GM18873 (cell line): ENCODE data around the gene ADM5.
A peak's percentile ranks its signal among the peaks of the same experiment; 100 is the strongest.

ENCODE experiments used
- ATAC-seq: cut with Tn5 transposase; IDR thresholded peaks from one replicate; pipeline ENCODE4 v1.9.1; 2021; ENCODE audit warnings: mild to moderate bottlenecking, moderate library complexity, moderate number of reproducible peaks; ENCODE audit not compliant: unreplicated experiment, low FRiP score

The ADM5 gene, protein sequence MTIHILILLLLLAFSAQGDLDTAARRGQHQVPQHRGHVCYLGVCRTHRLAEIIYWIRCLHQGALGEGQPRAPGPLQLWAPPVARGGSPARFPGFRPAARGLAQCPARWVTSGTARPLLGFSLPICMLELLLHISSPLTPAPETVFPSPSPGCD

DNA sequence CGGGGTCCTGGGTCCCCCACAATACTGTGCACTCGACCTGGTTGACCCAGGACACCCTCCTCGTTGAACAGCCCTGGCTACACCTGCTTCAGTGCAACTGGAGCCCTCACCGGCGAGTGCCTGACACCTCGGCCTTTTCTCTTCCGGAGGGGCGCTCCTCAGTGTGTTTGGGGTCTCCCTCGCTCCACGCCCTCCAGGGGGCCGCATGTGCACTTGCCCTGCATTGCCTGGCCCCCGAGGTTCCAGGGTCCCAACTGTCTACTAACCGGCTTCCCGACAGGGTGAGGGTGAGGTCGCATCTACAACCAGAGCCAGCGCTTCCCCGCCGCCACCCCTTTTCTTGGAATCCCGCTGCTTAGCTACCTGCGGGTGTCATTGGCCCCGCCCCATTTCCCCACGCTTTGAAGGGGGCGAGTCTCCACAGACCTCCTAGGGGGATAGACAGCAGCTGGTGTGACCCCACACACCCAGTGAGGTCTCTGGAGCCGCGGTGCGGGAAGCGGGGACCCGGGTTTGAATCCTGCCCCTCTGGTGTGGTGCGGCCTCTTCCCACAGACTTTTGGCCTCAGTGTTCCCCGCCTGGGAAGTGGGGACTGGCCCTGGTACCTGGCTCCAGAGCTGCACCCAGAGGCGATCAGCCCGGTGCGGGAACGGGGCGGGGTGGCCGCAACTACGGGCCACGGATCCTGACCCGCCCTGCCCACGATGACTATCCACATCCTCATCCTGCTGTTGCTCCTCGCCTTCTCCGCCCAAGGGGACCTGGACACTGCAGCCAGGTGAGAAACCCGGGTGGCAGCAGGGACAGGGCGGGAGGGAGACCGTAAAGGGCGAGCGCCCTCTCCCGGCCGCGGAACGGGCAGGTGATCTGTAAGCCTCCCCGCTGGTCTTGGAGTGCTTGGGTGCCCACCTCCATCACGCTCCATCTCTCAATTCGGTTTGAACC is at the start of gene ADM5:
TSS of gene ADM5 (plus strand) at position 462 of the 946 bp plus-strand sequence. CDS start at position 706, 244 bp downstream.
- ATAC-seq, result no peak

DNA sequence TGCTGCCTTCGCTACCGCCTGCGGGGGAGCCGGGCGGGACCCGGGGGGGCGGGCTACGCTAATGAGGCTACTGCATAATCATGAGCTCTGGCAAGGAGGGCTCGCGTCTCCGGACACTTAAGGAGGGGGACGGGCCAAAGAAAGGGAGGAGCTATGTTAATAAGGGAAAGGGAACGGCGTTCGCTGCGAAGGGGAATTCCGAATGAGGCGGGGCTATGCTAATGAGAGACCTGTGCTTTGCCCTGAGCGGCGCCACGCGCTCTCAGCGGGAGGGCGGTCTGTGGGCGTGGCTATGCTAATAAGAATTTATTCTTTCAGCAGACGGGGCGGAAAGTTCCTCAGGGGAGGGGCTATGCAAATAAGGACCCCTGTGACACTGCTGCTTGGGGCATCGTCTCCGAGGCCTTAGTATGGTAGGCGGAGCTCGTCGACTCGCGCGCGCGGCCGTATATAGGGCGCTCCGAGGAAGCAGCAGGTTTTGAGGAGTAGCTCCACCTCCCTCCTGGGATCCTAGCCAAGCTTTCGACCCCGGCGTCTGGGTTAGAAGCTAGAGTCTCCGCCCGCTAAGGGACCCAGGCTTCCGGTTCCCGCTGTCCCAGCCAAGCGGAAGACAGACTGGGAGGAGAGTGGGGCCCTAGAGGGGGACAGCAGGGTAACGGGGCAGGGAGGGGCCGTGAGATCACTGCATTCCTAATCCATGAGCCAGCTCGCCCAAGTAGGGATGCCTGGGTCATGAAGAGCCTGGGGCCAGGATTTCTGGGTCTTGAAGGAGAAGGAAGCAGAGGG is 49.1 kb upstream of the ADM5 start, which contains the start of gene RRAS:
TSS of gene RRAS (minus strand) at position 31 of the 786 bp plus-strand sequence. CDS start 45 bp downstream, outside the sequence.
- ATAC-seq, result peak; percentile 65

DNA sequence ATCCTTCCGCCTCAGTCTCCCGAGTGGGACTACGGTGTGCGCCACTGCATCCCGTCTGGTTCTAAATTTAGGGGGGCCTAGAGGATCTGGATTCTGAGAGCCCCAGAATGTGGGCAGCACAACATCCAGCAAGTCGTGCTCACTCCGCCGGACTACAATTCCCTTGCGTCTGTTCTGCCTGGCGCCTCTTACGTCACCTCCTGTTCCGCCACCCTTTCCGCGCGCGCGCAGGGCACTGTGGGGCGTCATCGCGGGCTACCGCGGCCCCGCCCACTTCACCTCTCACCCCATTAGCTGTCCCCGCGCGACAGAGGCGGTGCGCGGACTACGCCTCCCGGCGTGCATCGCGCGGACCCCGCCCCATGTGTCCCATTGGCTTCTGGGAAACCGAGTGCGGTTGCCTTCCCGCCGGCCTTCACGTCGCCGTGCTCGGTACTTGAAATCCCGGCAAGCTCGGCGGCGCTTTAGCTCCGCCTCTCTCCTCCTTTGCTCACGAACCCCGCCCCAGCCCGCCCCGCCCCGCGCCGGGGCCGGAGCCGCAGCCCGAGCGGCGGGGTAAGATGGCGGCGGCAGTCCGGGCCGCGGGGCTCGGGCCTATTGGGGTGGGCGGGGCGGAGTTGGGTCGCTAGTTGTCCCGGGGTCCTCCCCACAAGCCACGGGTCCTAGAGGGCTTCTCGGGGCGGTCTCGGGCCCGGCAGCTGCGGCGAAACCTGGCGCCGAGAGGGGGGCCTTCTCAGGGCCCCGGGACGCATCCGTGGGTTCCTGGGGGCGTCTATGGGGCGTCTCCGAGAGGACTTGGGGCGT is 47.5 kb upstream of the ADM5 start, which contains the start of gene SCAF1:
TSS of gene SCAF1 (plus strand) at position 522 of the 804 bp plus-strand sequence. CDS start 2,818 bp downstream, outside the sequence.
- peak; percentile 50 for ATAC-seq

DNA sequence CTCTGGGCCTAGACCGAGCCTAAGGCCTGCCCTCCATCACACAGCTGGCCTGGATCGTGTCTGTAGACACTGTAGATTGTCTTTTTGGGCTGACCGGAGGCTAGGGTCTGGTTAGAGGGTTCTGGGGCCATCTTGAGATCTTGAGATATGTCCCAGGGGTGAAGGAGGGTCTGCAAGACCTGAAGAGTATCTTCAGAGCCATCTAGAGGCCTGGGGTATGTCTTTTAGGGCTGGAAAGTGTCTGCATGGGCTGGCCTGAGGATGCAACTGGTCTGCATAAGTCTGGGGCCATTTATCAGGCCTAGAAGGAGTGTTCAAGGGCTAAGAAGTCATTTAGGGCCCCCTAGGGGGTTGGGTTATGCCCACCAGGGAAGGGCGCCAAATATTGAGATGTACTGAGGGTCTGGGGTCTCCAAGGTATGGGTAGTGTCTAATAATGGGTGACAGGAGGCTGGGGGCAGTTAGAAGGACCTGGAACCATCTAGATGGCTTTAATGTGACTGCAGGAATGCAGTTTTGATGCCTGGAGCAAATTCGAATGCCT is 46.8 kb upstream of the ADM5 start:
- no peak for ATAC-seq

DNA sequence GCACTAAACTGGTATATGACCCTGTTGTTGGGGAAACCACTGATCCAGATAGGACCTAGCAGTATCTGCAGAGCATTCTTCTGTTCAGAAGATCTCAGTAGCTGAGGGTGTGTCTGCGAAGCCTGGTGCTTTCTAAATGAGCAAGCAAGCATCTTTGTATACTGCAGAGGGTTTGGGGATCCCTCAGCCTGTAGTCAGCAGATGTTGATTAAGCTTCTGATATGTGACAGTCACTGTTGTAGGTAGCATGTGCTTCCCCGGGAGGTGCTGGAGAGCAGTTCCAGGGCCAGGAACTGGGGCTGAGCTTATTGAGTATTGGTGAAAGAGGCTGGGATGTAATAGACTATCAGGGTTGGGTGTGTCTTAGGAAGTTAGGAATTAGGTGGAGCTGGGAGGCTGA is 45.9 kb upstream of the ADM5 start:
- no peak for ATAC-seq

DNA sequence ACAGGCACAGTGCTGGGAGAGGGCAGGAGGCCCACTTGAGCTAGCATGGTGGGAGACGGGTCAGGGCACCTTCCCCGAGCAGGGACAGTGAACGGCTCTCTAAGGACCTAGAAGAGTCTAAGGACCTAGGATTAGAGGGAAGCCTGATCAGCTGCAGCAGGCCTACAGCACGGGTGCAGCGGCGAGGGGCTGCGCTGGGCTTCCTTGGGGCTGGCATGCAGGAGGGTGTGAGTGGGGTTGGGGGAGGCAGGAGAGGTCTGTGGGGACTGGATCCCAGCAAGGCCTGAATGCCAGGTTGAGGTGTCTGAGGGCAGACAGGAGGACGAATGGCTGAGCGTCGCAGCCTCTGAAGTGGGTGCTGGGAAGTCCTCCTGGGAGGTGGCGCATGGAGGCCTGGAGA is 43.8 kb upstream of the ADM5 start:
- ATAC-seq, result no peak

DNA sequence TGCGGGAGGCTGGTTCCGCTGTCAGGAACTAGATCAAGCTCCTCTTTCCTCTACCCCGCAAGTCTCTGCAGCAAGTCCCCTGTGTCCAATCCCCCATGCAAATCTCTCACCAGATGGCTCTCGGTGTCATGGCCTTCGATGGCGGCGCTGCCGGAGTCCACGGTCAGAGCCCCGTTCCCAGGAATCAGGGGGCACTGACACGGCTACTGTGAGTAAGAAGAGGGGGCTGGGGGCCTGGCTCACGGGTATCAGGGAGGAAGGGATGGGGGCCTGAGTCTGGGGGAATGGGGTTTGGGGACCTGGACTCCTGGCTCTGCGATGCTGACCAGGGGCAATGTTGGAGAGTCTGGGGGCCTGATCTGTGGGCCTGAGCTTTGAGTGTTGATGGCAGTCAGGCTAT is 43.4 kb upstream of the ADM5 start:
- no peak for ATAC-seq

DNA sequence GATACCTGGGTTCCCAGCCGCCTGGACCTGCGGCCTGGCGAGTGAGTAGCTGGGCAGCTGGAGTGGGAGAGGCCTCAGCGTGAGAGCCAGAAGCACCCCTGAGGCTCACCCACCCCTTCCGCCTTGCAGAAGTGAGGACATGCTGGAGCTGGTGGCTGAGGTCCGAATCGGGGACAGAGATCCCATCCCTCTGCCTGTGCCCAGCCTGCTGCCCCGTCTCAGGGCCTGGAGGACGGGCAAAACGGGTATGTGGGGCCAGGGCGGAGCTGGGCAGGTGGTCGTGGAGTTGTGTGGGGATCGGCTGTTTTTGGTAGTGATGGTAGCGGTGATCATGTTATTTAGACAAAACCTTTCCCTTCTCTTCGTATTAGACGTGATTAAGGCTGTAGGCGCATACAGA is 42.8 kb upstream of the ADM5 start:
- no peak for ATAC-seq

DNA sequence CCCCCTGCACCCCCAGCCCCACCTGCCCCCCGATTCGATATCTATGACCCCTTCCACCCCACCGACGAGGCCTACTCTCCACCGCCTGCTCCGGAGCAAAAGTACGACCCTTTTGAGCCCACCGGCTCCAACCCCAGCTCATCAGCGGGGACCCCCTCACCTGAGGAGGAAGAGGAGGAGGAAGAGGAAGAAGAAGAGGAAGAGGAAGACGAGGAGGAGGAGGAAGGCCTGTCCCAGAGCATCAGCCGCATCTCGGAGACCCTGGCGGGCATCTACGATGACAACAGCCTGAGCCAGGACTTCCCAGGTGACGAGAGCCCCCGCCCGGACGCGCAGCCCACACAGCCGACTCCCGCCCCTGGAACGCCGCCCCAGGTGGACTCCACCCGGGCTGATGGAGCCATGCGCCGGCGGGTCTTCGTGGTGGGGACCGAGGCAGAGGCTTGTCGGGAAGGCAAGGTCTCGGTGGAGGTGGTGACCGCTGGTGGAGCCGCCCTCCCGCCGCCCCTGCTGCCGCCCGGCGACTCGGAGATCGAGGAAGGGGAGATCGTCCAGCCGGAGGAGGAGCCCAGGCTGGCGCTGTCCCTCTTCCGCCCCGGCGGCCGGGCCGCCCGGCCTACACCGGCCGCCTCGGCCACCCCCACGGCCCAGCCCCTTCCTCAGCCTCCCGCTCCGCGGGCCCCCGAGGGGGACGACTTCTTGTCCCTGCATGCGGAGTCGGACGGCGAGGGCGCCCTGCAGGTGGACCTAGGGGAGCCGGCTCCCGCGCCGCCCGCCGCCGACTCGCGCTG is 38.2 kb upstream of the ADM5 start:
- ATAC-seq, result no peak

DNA sequence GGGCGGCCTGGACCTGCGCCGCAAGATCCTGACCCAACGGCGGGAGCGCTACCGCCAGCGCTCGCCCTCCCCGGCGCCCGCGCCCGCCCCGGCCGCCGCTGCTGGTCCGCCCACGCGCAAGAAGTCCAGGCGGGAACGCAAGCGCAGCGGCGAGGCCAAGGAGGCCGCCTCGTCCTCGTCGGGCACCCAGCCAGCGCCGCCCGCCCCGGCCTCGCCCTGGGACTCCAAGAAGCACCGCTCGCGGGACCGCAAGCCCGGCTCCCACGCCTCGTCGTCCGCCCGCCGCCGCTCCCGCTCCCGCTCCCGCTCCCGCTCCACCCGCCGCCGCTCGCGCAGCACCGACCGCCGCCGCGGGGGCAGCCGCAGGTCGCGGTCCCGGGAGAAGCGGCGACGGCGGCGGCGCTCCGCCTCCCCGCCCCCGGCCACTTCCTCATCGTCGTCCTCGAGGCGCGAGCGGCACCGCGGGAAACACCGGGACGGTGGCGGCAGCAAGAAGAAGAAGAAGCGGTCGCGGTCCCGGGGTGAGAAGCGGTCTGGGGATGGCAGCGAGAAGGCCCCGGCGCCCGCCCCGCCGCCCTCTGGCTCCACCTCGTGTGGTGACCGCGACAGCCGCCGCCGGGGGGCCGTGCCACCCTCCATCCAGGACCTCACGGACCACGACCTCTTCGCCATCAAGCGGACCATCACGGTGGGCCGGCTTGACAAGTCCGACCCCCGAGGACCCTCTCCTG is 37.4 kb upstream of the ADM5 start:
- no peak for ATAC-seq

DNA sequence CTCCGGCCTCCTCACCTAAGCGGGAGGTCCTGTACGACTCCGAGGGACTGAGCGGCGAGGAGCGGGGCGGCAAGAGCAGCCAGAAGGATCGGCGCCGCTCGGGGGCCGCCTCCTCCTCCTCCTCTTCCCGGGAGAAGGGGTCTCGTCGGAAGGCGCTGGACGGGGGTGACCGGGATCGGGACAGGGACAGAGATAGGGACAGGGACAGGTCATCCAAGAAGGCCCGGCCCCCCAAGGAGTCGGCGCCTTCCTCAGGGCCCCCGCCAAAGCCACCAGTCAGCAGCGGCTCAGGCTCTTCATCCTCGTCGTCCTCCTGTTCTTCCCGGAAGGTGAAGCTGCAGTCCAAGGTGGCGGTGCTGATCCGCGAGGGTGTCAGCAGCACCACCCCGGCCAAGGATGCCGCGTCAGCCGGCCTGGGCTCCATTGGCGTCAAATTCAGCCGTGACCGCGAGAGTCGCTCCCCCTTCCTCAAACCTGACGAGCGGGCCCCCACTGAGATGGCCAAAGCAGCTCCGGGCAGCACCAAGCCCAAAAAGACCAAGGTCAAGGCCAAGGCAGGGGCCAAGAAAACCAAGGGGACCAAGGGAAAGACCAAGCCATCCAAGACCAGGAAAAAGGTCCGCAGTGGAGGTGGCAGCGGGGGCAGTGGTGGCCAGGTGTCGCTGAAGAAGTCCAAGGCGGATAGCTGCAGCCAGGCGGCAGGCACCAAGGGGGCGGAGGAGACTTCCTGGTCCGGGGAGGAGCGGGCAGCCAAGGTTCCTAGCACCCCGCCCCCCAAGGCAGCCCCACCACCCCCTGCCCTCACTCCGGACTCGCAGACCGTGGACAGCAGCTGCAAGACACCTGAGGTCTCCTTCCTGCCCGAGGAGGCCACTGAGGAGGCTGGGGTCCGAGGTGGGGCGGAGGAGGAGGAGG is 36.6 kb upstream of the ADM5 start:
- no peak for ATAC-seq

DNA sequence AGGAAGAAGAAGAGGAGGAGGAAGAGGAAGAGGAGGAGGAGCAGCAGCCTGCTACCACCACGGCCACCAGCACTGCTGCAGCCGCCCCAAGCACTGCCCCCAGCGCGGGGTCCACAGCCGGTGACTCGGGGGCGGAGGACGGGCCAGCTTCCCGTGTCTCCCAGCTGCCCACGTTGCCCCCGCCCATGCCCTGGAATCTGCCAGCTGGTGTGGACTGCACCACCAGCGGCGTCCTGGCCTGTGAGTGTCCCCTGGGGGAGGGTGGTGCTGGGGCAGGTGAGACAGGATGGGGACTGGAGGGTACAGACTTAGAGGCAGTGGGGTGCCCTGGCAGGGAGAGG is 36.0 kb upstream of the ADM5 start:
- ATAC-seq, result no peak

DNA sequence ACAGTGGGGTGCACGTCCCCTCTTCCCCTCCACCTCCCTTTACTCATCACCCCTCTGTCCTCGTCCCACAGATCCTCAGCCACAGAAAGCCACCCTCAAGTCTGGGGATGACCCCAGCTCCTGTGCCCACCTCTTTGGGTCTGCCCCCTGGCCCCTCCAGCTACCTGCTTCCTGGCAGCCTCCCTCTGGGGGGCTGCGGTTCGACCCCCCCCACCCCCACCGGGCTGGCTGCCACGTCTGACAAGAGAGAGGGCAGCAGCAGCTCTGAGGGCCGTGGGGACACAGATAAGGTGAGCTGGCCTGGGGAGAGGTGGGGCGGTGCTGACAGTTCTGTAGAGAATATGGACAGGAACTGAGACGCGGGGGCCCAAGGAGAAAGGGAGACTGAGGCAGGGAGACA is 34.8 kb upstream of the ADM5 start:
- ATAC-seq, result no peak

DNA sequence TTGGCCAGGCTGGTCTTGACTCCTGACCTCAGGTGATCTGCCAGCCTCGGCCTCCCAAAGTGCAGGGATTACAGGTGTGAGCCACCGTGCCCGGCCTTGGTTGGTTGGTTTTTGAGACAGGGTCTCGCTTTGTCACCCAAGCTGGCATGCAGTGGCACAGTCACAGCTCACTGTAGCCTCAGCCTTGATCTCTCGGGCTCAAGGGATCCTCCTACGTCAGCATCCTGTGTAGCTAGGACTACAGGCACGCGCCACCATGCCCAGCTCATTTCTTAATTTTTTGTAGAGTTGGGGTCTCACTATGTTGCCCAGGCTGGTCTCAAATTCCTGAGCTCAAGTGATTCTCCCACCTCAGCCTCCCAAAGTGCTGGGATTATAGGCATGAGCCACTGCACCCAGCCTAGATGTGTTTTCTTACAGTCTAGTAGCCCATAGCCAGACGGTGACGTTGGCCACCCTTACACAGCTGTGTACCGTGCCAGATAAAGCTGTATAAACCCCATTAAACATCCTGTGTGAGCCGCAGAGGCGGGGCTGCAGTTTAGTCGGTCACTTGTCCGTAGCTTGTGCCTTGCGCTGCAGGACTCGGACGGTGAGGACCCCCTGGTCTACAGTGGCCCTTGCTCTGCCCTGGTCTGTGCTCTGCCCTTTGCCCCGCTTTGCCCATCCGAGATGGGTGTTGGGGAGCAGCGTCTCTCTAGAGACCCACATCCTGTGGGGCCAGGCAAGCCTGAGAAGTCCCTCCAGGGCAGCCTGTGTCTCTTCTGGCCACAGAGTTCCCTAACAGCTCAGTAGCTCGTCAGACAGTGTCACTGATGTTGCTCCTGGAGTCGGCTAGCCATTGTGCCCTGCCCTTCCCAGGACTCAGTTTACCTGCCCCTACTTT is 33.6 kb upstream of the ADM5 start:
- ATAC-seq, result no peak

DNA sequence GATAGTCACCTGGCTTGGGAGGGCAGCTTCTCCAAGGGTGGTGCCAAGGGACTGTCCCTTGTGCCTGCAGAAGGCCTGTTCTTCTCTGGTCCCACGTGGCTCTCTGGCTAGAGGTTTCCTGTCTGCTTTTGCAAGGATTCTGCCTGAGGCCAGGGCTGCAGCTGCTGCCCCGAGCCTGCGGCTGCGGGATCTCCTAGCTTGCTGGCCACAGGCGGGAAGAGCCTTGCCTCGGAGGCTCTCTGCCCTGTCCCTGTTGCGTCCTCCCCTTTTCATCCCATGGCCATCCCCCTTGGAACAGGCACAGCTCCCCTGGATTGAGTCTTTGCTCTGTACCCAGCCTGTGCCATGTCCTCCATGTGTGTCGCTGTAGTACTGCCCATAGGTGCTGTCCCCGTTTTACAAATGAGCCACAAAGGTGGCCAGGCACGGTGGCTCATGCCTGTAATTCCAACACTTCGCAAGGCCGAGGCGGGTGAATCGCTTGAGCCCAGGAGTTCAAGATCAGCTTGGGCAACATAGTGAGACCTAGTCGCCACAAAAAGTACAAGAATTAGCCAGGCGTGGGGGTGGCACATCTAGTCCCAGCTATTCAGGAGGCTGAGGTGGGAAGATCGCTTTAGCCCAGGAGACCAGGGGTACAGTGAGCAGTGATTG is 32.8 kb upstream of the ADM5 start:
- ATAC-seq, result no peak
